ENCODE measurements around the gene TBC1D23.

GRCh38 chr3:100339786-100340185 lies 79.0 kb downstream of the TBC1D23 start:
- TF ChIP-seq CTCF (IDR thresholded peaks at IDR 0.05; ENCODE audit: insufficient read depth, low read depth, low read length): no peak
- no peak for TF ChIP-seq EZH2 (IDR thresholded peaks at IDR 0.05; ENCODE audit: insufficient read depth, low read length)

All from astrocyte (in vitro differentiated cells and primary cell).